Karpas-422 (cell line): ENCODE data around the gene NCK1. TPM values are rescaled to one million over a fixed set of nuclear protein-coding genes. Genes with fewer than 3 reads are reported as not detected.

Experiments used
- DNase-seq: peaks from one replicate; pipeline ENCODE4 v3.0.0-alpha.2; 2015
- H2AFZ ChIP-seq: fragments of 200-600 bp; sonication (generic); 2 replicates; pipeline ENCODE4 v1.6.1; 2014; ENCODE audit warnings: antibody characterized with exemption, low read length, mixed read lengths
- H3K27ac ChIP-seq: fragments of 200-600 bp; sonication (generic); 2 replicates; pipeline ENCODE4 v1.5.1; 2014; ENCODE audit warnings: mild to moderate bottlenecking, low read length, moderate library complexity
- H3K27me3 ChIP-seq: fragments of 200-600 bp; sonication (generic); 2 replicates; pipeline ENCODE4 v1.6.1; 2014; ENCODE audit warnings: low read length, mixed read lengths
- H3K36me3 ChIP-seq: fragments of 200-600 bp; sonication (generic); 2 replicates; pipeline ENCODE4 v1.6.1; 2014; ENCODE audit warnings: low read length, mixed read lengths; ENCODE audit not compliant: insufficient read depth
- H3K4me1 ChIP-seq: fragments of 200-600 bp; sonication (generic); 2 replicates; pipeline ENCODE4 v1.6.1; 2014; ENCODE audit warnings: mild to moderate bottlenecking, low read length, mixed read lengths
- H3K4me2 ChIP-seq: fragments of 200-600 bp; sonication (generic); 2 replicates; pipeline ENCODE4 v1.6.1; 2014; ENCODE audit warnings: low read length, low read depth, mild to moderate bottlenecking; ENCODE audit not compliant: poor library complexity, severe bottlenecking
- H3K4me3 ChIP-seq: fragments of 200-600 bp; sonication (generic); 2 replicates; pipeline ENCODE4 v1.5.1; 2014; ENCODE audit warnings: mild to moderate bottlenecking, antibody characterized with exemption, low read length, mixed read lengths
- H3K79me2 ChIP-seq: fragments of 200-600 bp; sonication (generic); 2 replicates; pipeline ENCODE4 v1.6.1; 2014; ENCODE audit warnings: mild to moderate bottlenecking, low read length, mixed read lengths
- H3K9ac ChIP-seq: fragments of 200-600 bp; sonication (generic); 2 replicates; pipeline ENCODE4 v1.6.0; 2014; ENCODE audit warnings: low read length
- H3K9me2 ChIP-seq: fragments of 200-600 bp; sonication (generic), shearing (Covaris generic); replicated peaks from 2 replicates; pipeline ENCODE4 v1.6.0; 2014; ENCODE audit warnings: mild to moderate bottlenecking, low read length, moderate library complexity; ENCODE audit not compliant: insufficient read depth
- H3K9me3 ChIP-seq: fragments of 300-700, 200-600 bp; sonication (generic); 2 replicates; pipeline ENCODE4 v1.6.1; 2014; ENCODE audit warnings: low read length, mixed read lengths
- H4K20me1 ChIP-seq: fragments of 200-600 bp; sonication (generic); 2 replicates; pipeline ENCODE4 v1.6.1; 2014; ENCODE audit warnings: mild to moderate bottlenecking, antibody characterized with exemption, low read length, low read depth; ENCODE audit not compliant: insufficient read depth
- total RNA-seq: library from RNA; depleted of rRNA; stranded (reverse); fragments of >200 nt; shearing (Covaris generic); gene quantifications from 2 replicates; pipeline ENCODE4 v1.2.3, GENCODE V29; 2014; ENCODE audit warnings: low replicate concordance; rRNA removed

The NCK1 gene
- 42.3 and 77.7 TPM in 2 replicates for total RNA-seq

- Histone ChIP-seq H3K4me2 (peak within 1 kb of the TSS; percentile 97), H3K9me3 (no peaks in the 10 kb centered on the region), H3K9me2 (no peaks in the 10 kb centered on the region), H3K36me3 (peaks cover 22% of the 10 kb centered on the region; the same call in 1 of the 2 replicates), H2AFZ (peak within 1 kb of the TSS; percentile 34; the same call in 1 of the 2 replicates), H3K27me3 (no peaks in the 10 kb centered on the region), H3K4me3 (peak within 1 kb of the TSS; percentile 97), H3K9ac (peak within 1 kb of the TSS; percentile 98), H4K20me1 (peaks cover 10% of the 10 kb centered on the region; the same call in 1 of the 2 replicates), H3K4me1 (peaks cover 53% of the 10 kb centered on the region), H3K27ac (peak within 1 kb of the TSS; percentile 92), H3K79me2 (peaks cover 88% of the 10 kb centered on the region)
- DNase-seq: peak; percentile 99
Observed at GRCh38 chr3:136861890-136862616, at the start of gene NCK1. Gene NCK1 (plus strand): TSS chr3:136862208. CDS start chr3:136928002, 65,794 bp downstream.

GRCh38 chr3:136817448-136817847, 44.6 kb upstream of the NCK1 start:
- Histone ChIP-seq H3K36me3 (no peaks in the 10 kb centered on the region), H4K20me1 (no peaks in the 10 kb centered on the region), H2AFZ (no peak overlapping the region), H3K9me2 (no peaks in the 10 kb centered on the region), H3K79me2 (peaks cover 31% of the 10 kb centered on the region), H3K27ac (no peak overlapping the region), H3K27me3 (no peaks in the 10 kb centered on the region), H3K4me1 (peaks cover 14% of the 10 kb centered on the region), H3K9me3 (no peaks in the 10 kb centered on the region), H3K4me3 (no peak overlapping the region), H3K4me2 (no peak overlapping the region), H3K9ac (no peak overlapping the region)
- DNase-seq: no peak

- Histone ChIP-seq H3K9me3 (no peaks in the 10 kb centered on the region), H3K4me3 (peak overlapping the region; percentile 77), H3K4me1 (peaks cover 14% of the 10 kb centered on the region), H4K20me1 (no peaks in the 10 kb centered on the region), H3K79me2 (peaks cover 40% of the 10 kb centered on the region), H3K9me2 (no peaks in the 10 kb centered on the region), H3K27ac (peak overlapping the region; percentile 71), H2AFZ (0 out of 2 replicates have a peak overlapping the region, but pooled peaks have one; percentile 33), H3K36me3 (no peaks in the 10 kb centered on the region), H3K27me3 (no peaks in the 10 kb centered on the region), H3K9ac (peak overlapping the region; percentile 83), H3K4me2 (peak overlapping the region; percentile 73)
- peak; percentile 86 for DNase-seq
Observed at GRCh38 chr3:136818191-136818768, 43.7 kb upstream of the NCK1 start.

GRCh38 chr3:136818769-136819391, 43.1 kb upstream of the NCK1 start, which contains the start of gene SLC35G2:
Gene SLC35G2 (plus strand): TSS chr3:136819126. CDS start chr3:136854461, 35,335 bp downstream.
- H3K79me2 ChIP-seq: peaks cover 46% of the 10 kb centered on the region
- no peaks in the 10 kb centered on the region for H3K27me3 ChIP-seq
- H3K4me1 ChIP-seq: peaks cover 14% of the 10 kb centered on the region
- H2AFZ ChIP-seq: peak within 1 kb of the TSS; percentile 40; the same call in 1 of the 2 replicates
- peak within 1 kb of the TSS; percentile 73 for H3K4me2 ChIP-seq
- H3K4me3 ChIP-seq: peak within 1 kb of the TSS; percentile 77
- H3K27ac ChIP-seq: peak within 1 kb of the TSS; percentile 71
- H3K9ac ChIP-seq: peak within 1 kb of the TSS; percentile 83
- H3K36me3 ChIP-seq: no peaks in the 10 kb centered on the region
- no peaks in the 10 kb centered on the region for H3K9me3 ChIP-seq
- DNase-seq: peak; percentile 87
- H4K20me1 ChIP-seq: no peaks in the 10 kb centered on the region
- no peaks in the 10 kb centered on the region for H3K9me2 ChIP-seq

GRCh38 chr3:136819392-136819730, 42.6 kb upstream of the NCK1 start:
- peak; percentile 68 for DNase-seq
- Histone ChIP-seq H4K20me1 (no peaks in the 10 kb centered on the region), H3K36me3 (no peaks in the 10 kb centered on the region), H3K9me3 (no peaks in the 10 kb centered on the region), H3K4me2 (peak overlapping the region; percentile 73), H3K79me2 (peaks cover 51% of the 10 kb centered on the region), H2AFZ (peak overlapping the region; percentile 40; the same call in 1 of the 2 replicates), H3K27me3 (no peaks in the 10 kb centered on the region), H3K9ac (peak overlapping the region; percentile 83), H3K27ac (peak overlapping the region; percentile 71), H3K9me2 (no peaks in the 10 kb centered on the region), H3K4me1 (peaks cover 14% of the 10 kb centered on the region), H3K4me3 (peak overlapping the region; percentile 77)

- H3K27me3 ChIP-seq: no peaks in the 10 kb centered on the region
- H3K4me3 ChIP-seq: peak overlapping the region; percentile 77
- H3K9ac ChIP-seq: peak overlapping the region; percentile 83
- peak overlapping the region; percentile 73 for H3K4me2 ChIP-seq
- peak overlapping the region; percentile 71 for H3K27ac ChIP-seq
- H4K20me1 ChIP-seq: no peaks in the 10 kb centered on the region
- no peaks in the 10 kb centered on the region for H3K9me3 ChIP-seq
- peaks cover 57% of the 10 kb centered on the region for H3K79me2 ChIP-seq
- H3K9me2 ChIP-seq: no peaks in the 10 kb centered on the region
- DNase-seq: no peak
- peak overlapping the region; percentile 40; the same call in 1 of the 2 replicates for H2AFZ ChIP-seq
- H3K36me3 ChIP-seq: no peaks in the 10 kb centered on the region
- peaks cover 14% of the 10 kb centered on the region for H3K4me1 ChIP-seq
Observed at GRCh38 chr3:136819731-136820679, 42.0 kb upstream of the NCK1 start.

- Histone ChIP-seq H3K27me3 (no peaks in the 10 kb centered on the region), H3K4me3 (no peak overlapping the region), H2AFZ (no peak overlapping the region), H3K9me3 (no peaks in the 10 kb centered on the region), H3K4me2 (no peak overlapping the region), H3K27ac (no peak overlapping the region), H3K36me3 (no peaks in the 10 kb centered on the region), H4K20me1 (no peaks in the 10 kb centered on the region), H3K9ac (no peak overlapping the region), H3K4me1 (peaks cover 15% of the 10 kb centered on the region), H3K9me2 (no peaks in the 10 kb centered on the region), H3K79me2 (peaks cover 87% of the 10 kb centered on the region)
- DNase-seq: no peak
Observed at GRCh38 chr3:136831461-136831860, 30.5 kb upstream of the NCK1 start.
